Activated T-helper 2 cell treated with anti-CD3 and anti-CD28 coated beads, Interferon-gamma antibody, Interleukin-2, Interleukin-4, amounts not matched to agents 10 μg/mL and 5 μg/mL and 100 μg/mL, durations not matched to agents 14 hours and 24 hours and 36 hours (primary cell): Measurements from ENCODE around the gene PUM2. TPM values are rescaled to one million over a fixed set of nuclear protein-coding genes. Genes with fewer than 3 reads are reported as not detected.

Source experiments
- DNase-seq: peaks from one replicate; pipeline ENCODE4 v3.0.0; 2021; ENCODE audit warnings: low spot score
- H3K27ac Mint-ChIP-seq: one replicate; pipeline ENCODE4 v1.8.0; 2021; ENCODE audit warnings: mixed read lengths
- H3K27me3 Mint-ChIP-seq: one replicate; pipeline ENCODE4 v1.8.0; 2021; ENCODE audit warnings: low read depth, mixed read lengths
- H3K36me3 Mint-ChIP-seq: one replicate; pipeline ENCODE4 v1.8.0; 2021; ENCODE audit warnings: low read depth, mixed read lengths
- H3K4me1 Mint-ChIP-seq: one replicate; pipeline ENCODE4 v1.8.0; 2021; ENCODE audit warnings: low read depth, mixed read lengths
- H3K4me3 Mint-ChIP-seq: one replicate; pipeline ENCODE4 v1.8.0; 2021; ENCODE audit warnings: low read depth, mild to moderate bottlenecking, moderate library complexity, mixed read lengths
- H3K9me3 Mint-ChIP-seq: one replicate; pipeline ENCODE4 v1.8.0; 2021; ENCODE audit warnings: mixed read lengths
- intact Hi-C: fragments of 100-400 bp; cut with micrococcal nuclease; formaldehyde crosslinking; loops from one replicate; pipeline ENCODE4 v1.15.1; 2023
- total RNA-seq: library from RNA; stranded (reverse); gene quantifications from 2 replicates; pipeline ENCODE4 v1.2.3, GENCODE V29; 2022

The PUM2 gene, protein sequence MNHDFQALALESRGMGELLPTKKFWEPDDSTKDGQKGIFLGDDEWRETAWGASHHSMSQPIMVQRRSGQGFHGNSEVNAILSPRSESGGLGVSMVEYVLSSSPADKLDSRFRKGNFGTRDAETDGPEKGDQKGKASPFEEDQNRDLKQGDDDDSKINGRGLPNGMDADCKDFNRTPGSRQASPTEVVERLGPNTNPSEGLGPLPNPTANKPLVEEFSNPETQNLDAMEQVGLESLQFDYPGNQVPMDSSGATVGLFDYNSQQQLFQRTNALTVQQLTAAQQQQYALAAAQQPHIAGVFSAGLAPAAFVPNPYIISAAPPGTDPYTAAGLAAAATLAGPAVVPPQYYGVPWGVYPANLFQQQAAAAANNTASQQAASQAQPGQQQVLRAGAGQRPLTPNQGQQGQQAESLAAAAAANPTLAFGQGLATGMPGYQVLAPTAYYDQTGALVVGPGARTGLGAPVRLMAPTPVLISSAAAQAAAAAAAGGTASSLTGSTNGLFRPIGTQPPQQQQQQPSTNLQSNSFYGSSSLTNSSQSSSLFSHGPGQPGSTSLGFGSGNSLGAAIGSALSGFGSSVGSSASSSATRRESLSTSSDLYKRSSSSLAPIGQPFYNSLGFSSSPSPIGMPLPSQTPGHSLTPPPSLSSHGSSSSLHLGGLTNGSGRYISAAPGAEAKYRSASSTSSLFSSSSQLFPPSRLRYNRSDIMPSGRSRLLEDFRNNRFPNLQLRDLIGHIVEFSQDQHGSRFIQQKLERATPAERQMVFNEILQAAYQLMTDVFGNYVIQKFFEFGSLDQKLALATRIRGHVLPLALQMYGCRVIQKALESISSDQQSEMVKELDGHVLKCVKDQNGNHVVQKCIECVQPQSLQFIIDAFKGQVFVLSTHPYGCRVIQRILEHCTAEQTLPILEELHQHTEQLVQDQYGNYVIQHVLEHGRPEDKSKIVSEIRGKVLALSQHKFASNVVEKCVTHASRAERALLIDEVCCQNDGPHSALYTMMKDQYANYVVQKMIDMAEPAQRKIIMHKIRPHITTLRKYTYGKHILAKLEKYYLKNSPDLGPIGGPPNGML
- 121 and 127 TPM in 2 replicates for total RNA-seq

- Mint-ChIP-seq H3K4me3 (peak within 1 kb of the TSS; percentile 93), H3K36me3 (peaks cover 34% of the 10 kb centered on the region), H3K27me3 (no peaks in the 10 kb centered on the region), H3K9me3 (no peaks in the 10 kb centered on the region), H3K27ac (peak within 1 kb of the TSS; percentile 92), H3K4me1 (peaks cover 34% of the 10 kb centered on the region)
- intact Hi-C loops, result loop anchor here (1.0 to 5.0 kb wide), 6 partner anchors 14 to 450 kb away; partner anchors contain the start of genes HS1BP3, LAPTM4A, RHOB and TTC32
- peak; percentile 97 for DNase-seq
These were observed at the start of gene PUM2 for GRCh38 chr2:20350753-20351554. PUM2 (minus strand) TSS chr2:20350844; CDS start chr2:20327360, 23,484 bp downstream.

GRCh38 chr2:20400306-20400705 is 49.7 kb upstream of the PUM2 start:
- Mint-ChIP-seq H3K4me3 (no peak overlapping the region), H3K4me1 (no peaks in the 10 kb centered on the region), H3K9me3 (no peaks in the 10 kb centered on the region), H3K27me3 (peaks cover 27% of the 10 kb centered on the region), H3K27ac (no peak overlapping the region), H3K36me3 (no peaks in the 10 kb centered on the region)
- intact Hi-C loops, result no loop called here
- DNase-seq, result no peak

- DNase-seq, result no peak
- Mint-ChIP-seq H3K4me1 (no peaks in the 10 kb centered on the region), H3K36me3 (no peaks in the 10 kb centered on the region), H3K4me3 (no peak overlapping the region), H3K27me3 (peaks cover 22% of the 10 kb centered on the region), H3K9me3 (no peaks in the 10 kb centered on the region), H3K27ac (no peak overlapping the region)
- intact Hi-C loops, result no loop called here
These were observed 48.4 kb upstream of the PUM2 start for GRCh38 chr2:20398956-20399567.

DNA sequence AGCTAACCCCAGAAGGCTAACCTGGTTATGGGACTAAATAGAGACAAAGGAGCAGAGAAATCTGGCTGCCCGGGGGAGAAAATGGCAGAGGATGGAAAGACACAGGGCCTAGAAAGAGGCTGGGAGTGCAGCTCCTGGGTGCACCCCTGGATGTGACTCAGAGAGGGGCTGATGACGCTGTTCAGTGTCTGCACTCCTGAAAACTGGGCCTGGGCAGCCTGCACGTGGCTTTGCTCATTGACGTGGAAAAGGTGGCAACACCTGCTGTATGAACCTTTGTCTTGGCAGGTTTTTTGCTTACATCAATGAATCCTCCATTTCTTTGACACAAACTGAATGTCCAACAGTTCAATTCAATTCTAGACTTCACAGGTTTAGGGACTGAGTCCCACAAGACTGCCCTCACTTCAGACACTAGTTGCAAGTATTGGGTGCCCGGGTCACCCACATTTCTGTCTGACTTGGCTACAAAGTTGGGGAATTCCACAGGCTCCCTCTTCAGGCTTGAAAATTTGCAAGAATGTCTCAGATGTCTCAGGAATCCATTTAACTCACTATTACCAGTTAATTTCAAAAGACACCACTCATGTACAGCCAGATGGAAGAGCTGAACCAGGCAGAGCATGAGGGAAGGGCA is 47.3 kb upstream of the PUM2 start:
- Mint-ChIP-seq H3K27ac (no peak overlapping the region), H3K4me3 (no peak overlapping the region), H3K4me1 (no peaks in the 10 kb centered on the region), H3K36me3 (no peaks in the 10 kb centered on the region), H3K9me3 (no peaks in the 10 kb centered on the region), H3K27me3 (peaks cover 22% of the 10 kb centered on the region)
- no peak for DNase-seq
- intact Hi-C loops, result no loop called here

DNA sequence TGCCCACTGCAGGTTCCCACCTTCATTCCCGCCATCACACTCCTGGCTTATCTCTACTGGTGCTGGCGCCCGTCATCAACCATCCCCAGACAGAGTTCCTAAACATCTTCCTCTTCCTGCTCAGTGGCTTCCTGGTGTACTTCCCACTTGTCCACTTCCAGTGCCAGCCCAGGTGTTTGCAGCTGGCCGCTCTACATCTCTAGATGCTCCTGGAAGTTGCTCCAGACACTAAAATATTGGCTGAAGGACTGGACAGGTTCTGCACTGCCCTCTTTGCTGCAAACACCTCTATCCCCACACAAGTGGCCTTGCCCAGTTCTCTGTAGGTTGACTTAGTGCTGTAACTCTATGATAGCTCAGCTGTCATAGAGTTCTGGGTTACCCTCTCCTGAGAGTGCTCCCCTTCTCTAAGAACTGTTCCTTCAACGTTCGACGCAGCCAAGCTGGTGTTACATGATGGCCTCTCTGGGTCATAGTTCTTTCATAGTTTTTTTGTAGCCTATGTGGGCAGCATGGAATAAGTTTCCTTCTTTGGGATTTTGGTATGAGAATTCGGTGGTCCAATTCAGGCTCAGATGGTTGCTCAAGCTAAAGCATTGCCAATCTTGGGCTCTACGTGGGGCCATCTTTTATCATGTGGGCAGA is 45.8 kb upstream of the PUM2 start:
- Mint-ChIP-seq H3K27ac (no peak overlapping the region), H3K4me1 (no peaks in the 10 kb centered on the region), H3K36me3 (no peaks in the 10 kb centered on the region), H3K9me3 (no peaks in the 10 kb centered on the region), H3K27me3 (peaks cover 22% of the 10 kb centered on the region), H3K4me3 (no peak overlapping the region)
- no peak for DNase-seq
- intact Hi-C loops, result no loop called here

DNA sequence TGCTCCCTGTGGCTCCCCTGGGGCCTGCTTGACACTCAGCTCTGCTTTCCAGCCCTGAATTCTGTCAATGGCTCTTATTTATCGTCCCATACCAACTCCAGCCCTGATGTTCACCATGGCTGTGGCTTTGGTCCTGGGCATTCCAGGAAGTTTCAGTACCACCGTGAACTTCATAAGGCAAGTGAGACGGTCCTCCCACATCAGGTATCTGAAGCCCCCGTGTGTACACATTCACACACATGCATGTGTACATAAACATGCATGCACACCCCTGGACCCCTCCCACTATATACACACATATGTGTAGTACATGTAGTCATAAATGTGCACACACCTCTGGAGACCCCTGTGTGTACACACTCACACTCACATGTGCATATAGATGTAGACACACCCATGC is 43.3 kb upstream of the PUM2 start:
- intact Hi-C loops, result no loop called here
- peaks cover 23% of the 10 kb centered on the region for H3K27me3 Mint-ChIP-seq
- H3K9me3 Mint-ChIP-seq, result no peaks in the 10 kb centered on the region
- no peak overlapping the region for H3K27ac Mint-ChIP-seq
- H3K36me3 Mint-ChIP-seq, result no peaks in the 10 kb centered on the region
- no peak for DNase-seq
- no peaks in the 10 kb centered on the region for H3K4me1 Mint-ChIP-seq
- no peak overlapping the region for H3K4me3 Mint-ChIP-seq

- H3K36me3 Mint-ChIP-seq, result no peaks in the 10 kb centered on the region
These were observed 41.5 kb upstream of the PUM2 start for GRCh38 chr2:20391951-20392699.

GRCh38 chr2:20390524-20391123 is 40.0 kb upstream of the PUM2 start:
- Mint-ChIP-seq H3K36me3 (no peaks in the 10 kb centered on the region), H3K4me1 (no peaks in the 10 kb centered on the region), H3K27ac (no peak overlapping the region), H3K4me3 (no peak overlapping the region), H3K27me3 (peaks cover 9% of the 10 kb centered on the region), H3K9me3 (no peaks in the 10 kb centered on the region)
- intact Hi-C loops, result no loop called here
- no peak for DNase-seq

More at GRCh38 chr2:20391951-20392699, 41.5 kb upstream of the PUM2 start:
- no peak overlapping the region for H3K27ac Mint-ChIP-seq
- H3K9me3 Mint-ChIP-seq, result no peaks in the 10 kb centered on the region
- H3K4me3 Mint-ChIP-seq, result no peak overlapping the region
- no peak for DNase-seq
- no peaks in the 10 kb centered on the region for H3K4me1 Mint-ChIP-seq
- H3K27me3 Mint-ChIP-seq, result peaks cover 15% of the 10 kb centered on the region
- intact Hi-C loops, result no loop called here

DNA sequence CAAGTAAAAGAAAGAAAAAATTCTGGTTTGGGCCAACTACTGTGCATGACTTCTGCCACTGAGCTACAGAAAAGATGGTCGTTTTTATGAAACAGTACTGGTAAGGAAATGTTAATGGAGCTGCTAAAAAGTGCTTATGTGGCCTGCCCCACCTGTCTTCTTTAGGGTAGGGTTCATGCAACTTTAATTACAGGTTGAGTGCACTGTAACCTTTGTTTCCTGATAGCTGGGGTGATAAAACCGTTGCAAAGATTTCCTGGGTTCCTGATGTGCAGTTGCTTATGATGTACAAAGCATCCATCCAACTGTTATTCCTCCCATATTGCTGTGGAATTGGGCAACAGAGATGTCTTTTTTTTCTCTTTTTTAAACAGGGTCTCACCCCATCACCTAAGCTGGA is 34.3 kb upstream of the PUM2 start:
- DNase-seq, result no peak
- Mint-ChIP-seq H3K27me3 (peaks cover 12% of the 10 kb centered on the region), H3K4me3 (no peak overlapping the region), H3K27ac (no peak overlapping the region), H3K36me3 (no peaks in the 10 kb centered on the region), H3K4me1 (peaks cover 3% of the 10 kb centered on the region), H3K9me3 (no peaks in the 10 kb centered on the region)
- intact Hi-C loops, result no loop called here

DNA sequence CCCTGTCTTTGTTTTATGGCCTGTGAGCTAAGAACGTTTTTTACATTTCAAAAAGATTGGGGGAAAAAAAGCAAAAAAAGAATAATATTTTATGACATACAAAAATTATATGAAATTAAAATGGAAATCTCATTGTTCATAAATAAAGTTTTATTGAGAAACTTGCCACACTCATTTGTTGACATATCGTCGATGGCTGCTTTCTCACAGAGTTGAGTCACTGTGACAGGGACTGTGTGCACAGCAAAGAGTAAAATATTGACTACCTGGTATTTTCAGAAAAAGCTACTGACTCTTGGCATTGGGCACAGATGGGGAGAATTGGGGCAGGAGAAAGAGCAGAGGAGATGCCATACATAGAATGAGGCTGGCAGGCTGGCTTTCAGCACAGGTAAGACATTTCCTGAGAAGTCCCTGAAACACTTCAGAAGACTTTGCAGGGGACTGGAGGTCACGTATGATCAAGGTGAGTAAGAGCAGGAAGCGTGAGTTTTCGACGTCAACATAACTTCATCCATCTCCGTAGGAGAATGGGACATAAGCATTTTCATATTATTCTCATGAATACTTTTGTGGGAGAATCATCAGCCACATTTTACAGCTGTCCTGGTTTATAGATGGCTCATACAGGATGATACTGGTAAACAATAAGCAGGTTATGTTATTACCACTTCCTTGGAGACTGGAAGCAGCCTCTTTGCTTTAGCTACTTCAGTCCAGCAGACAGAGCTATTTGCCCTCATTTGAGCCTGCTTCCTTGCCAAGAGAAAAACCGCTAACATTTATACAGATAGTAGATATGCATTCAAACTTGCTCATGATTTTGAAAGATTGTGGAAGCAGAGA is 32.5 kb upstream of the PUM2 start:
- H3K27me3 Mint-ChIP-seq, result peaks cover 14% of the 10 kb centered on the region
- H3K4me3 Mint-ChIP-seq, result no peak overlapping the region
- H3K9me3 Mint-ChIP-seq, result no peaks in the 10 kb centered on the region
- no peak overlapping the region for H3K27ac Mint-ChIP-seq
- H3K36me3 Mint-ChIP-seq, result no peaks in the 10 kb centered on the region
- intact Hi-C loops, result no loop called here
- DNase-seq, result no peak
- H3K4me1 Mint-ChIP-seq, result peaks cover 3% of the 10 kb centered on the region
